Calu3 (cell line): ENCODE results near the gene TRIM75. TPM values are rescaled to one million over a fixed set of nuclear protein-coding genes. Genes with fewer than 3 reads are reported as not detected.

ENCODE experiments used
- BruUV-seq: library from RNA; stranded (reverse); fragments of 400-500 nt; replicated peaks from 2 replicates; lab custom pipeline; 2021; lab: Mats Ljungman, UMichigan
- CTCF ChIA-PET: fragments of 300-600 bp; sonication (Branson Sonifier 250); formaldehyde crosslinking; loops from one replicate; lab custom pipeline; 2022; ENCODE audit warnings: antibody characterized with exemption; lab: Charles Lee
- DNase-seq: peaks from one replicate; pipeline ENCODE4 v3.0.0; 2022
- H3K27ac Mint-ChIP-seq: one replicate; pipeline ENCODE4 v1.8.0; 2022; ENCODE audit warnings: mixed read lengths; ENCODE audit not compliant: unreplicated experiment
- H3K27me3 Mint-ChIP-seq: one replicate; pipeline ENCODE4 v1.8.0; 2022; ENCODE audit warnings: mixed read lengths; ENCODE audit not compliant: unreplicated experiment
- H3K36me3 Mint-ChIP-seq: one replicate; pipeline ENCODE4 v1.8.0; 2022; ENCODE audit warnings: mild to moderate bottlenecking, moderate library complexity, mixed read lengths; ENCODE audit not compliant: insufficient read depth, unreplicated experiment
- H3K4me1 Mint-ChIP-seq: one replicate; pipeline ENCODE4 v1.8.0; 2022; ENCODE audit warnings: mild to moderate bottlenecking, low read depth, mixed read lengths; ENCODE audit not compliant: unreplicated experiment
- H3K4me3 Mint-ChIP-seq: one replicate; pipeline ENCODE4 v1.8.0; 2022; ENCODE audit warnings: mild to moderate bottlenecking, low read depth, moderate library complexity, mixed read lengths; ENCODE audit not compliant: unreplicated experiment
- H3K9me3 Mint-ChIP-seq: one replicate; pipeline ENCODE4 v1.8.0; 2022; ENCODE audit warnings: low read depth, mixed read lengths; ENCODE audit not compliant: unreplicated experiment
- CTCF ChIP-seq: fragments of 200-600 bp; IDR thresholded peaks from one replicate; pipeline ENCODE4 v1.8.0; 2022; ENCODE audit warnings: antibody characterized with exemption; ENCODE audit not compliant: unreplicated experiment
- intact Hi-C: fragments of 100-400 bp; cut with micrococcal nuclease; formaldehyde crosslinking; loops from one replicate; pipeline ENCODE4 v1.10.0; 2022; ENCODE audit not compliant: unreplicated experiment
- total RNA-seq: library from RNA; stranded (reverse); gene quantifications from 2 replicates; pipeline ENCODE4 v1.2.3, GENCODE V29; 2022

The TRIM75 gene
- total RNA-seq, 1 experiment from 2014 or later, result not detected

- no peak within 1 kb of the TSS for H3K27ac Mint-ChIP-seq
- no peaks in the 10 kb centered on the region for H3K36me3 Mint-ChIP-seq
- DNase-seq, result no peak
- intact Hi-C loops, result no loop called here
- no peaks in the 10 kb centered on the region for H3K9me3 Mint-ChIP-seq
- no peaks in the 10 kb centered on the region for H3K4me1 Mint-ChIP-seq
- no TSS peak for BruUV-seq
- CTCF ChIA-PET, result no interaction called here
- no peak within 1 kb of the TSS for H3K4me3 Mint-ChIP-seq
- no peaks in the 10 kb centered on the region for H3K27me3 Mint-ChIP-seq
- no peak for TF ChIP-seq CTCF
Observed at GRCh38 chr4:165031436-165032211, 22.0 kb upstream of the TRIM75 start, which contains the start of gene TRIM60. TSS of gene TRIM60 (plus strand) at chr4:165031999. CDS start at chr4:165040073, 8,074 bp downstream.

- CTCF ChIA-PET, result interaction anchor here (0.6 kb wide), 1 partner anchor 40 kb away, joined by 5 read pairs; no protein-coding TSS in a partner anchor
- Mint-ChIP-seq H3K4me1 (no peaks in the 10 kb centered on the region), H3K27ac (no peak overlapping the region), H3K27me3 (no peaks in the 10 kb centered on the region), H3K4me3 (no peak overlapping the region), H3K9me3 (no peaks in the 10 kb centered on the region), H3K36me3 (no peaks in the 10 kb centered on the region)
- BruUV-seq, result no TSS peak
- DNase-seq, result no peak
- TF ChIP-seq CTCF, result no peak
- intact Hi-C loops, result no loop called here
Observed at GRCh38 chr4:165048170-165048569, 5.5 kb upstream of the TRIM75 start.

GRCh38 chr4:165052627-165053026 is 1.0 kb upstream of the TRIM75 start:
- Mint-ChIP-seq H3K4me1 (no peaks in the 10 kb centered on the region), H3K27ac (no peak overlapping the region), H3K9me3 (no peaks in the 10 kb centered on the region), H3K27me3 (no peaks in the 10 kb centered on the region), H3K36me3 (no peaks in the 10 kb centered on the region), H3K4me3 (no peak overlapping the region)
- DNase-seq, result no peak
- no TSS peak for BruUV-seq
- intact Hi-C loops, result no loop called here
- CTCF ChIA-PET, result no interaction called here
- no peak for TF ChIP-seq CTCF

GRCh38 chr4:165055601-165056000 is 1.9 kb downstream of the TRIM75 start:
- TF ChIP-seq CTCF, result no peak
- intact Hi-C loops, result no loop called here
- no TSS peak for BruUV-seq
- Mint-ChIP-seq H3K36me3 (no peaks in the 10 kb centered on the region), H3K27me3 (no peaks in the 10 kb centered on the region), H3K4me1 (no peaks in the 10 kb centered on the region), H3K4me3 (no peak overlapping the region), H3K9me3 (no peaks in the 10 kb centered on the region), H3K27ac (no peak overlapping the region)
- CTCF ChIA-PET, result interaction anchor here (0.7 kb wide), 1 partner anchor 939 kb away, joined by 4 read pairs; no protein-coding TSS in a partner anchor
- DNase-seq, result no peak
